ENCODE measurements around the gene CHDH.

DNA sequence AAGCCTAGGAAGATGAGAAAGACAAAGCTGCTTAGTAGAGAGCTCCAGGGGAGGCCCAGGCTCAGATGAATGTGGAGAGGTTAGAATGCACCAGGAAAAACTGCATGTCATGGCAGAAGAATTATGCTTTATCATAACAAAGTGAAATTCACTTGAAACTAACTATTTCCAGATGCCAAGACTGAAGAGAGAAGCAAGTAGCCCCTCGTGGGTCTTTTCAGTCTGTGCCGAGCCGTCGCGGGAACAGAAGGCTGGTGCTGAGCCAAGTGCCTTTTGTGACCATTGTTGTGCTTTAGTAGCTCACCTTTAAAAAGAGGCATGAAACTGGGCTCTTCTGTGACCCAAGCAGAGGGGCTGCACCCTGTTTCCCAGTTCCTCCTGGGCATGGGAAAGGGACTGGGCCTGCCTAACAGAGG is 73.2 kb downstream of the CHDH start:
- TF ChIP-seq POLR2A (IDR thresholded peaks at IDR 0.05), result no peak
- TF ChIP-seq, protein P1, sequence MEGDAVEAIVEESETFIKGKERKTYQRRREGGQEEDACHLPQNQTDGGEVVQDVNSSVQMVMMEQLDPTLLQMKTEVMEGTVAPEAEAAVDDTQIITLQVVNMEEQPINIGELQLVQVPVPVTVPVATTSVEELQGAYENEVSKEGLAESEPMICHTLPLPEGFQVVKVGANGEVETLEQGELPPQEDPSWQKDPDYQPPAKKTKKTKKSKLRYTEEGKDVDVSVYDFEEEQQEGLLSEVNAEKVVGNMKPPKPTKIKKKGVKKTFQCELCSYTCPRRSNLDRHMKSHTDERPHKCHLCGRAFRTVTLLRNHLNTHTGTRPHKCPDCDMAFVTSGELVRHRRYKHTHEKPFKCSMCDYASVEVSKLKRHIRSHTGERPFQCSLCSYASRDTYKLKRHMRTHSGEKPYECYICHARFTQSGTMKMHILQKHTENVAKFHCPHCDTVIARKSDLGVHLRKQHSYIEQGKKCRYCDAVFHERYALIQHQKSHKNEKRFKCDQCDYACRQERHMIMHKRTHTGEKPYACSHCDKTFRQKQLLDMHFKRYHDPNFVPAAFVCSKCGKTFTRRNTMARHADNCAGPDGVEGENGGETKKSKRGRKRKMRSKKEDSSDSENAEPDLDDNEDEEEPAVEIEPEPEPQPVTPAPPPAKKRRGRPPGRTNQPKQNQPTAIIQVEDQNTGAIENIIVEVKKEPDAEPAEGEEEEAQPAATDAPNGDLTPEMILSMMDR (IDR thresholded peaks at IDR 0.05), result no peak

Data from right lobe of liver (tissue), 4 donors.